GM21529 (cell line): ENCODE results near the gene MRPS23.
"Not testable (repeated sequence)": the region's sequence is repeated elsewhere in the genome, so short reads cannot be mapped to it uniquely, and the experiment has no call there.

Source experiments
- ATAC-seq: cut with Tn5 transposase; IDR thresholded peaks from one replicate; pipeline ENCODE4 v1.9.1; 2021; ENCODE audit not compliant: unreplicated experiment

Gene MRPS23

GRCh38 chr17:57864273-57864672, 14.4 kb upstream of the MRPS23 start:
- no peak for ATAC-seq

- ATAC-seq, result no peak
Measured at GRCh38 chr17:57862694-57863667, 13.1 kb upstream of the MRPS23 start.

- ATAC-seq, result no peak
Measured at GRCh38 chr17:57861790-57862693, 12.2 kb upstream of the MRPS23 start.

- ATAC-seq, result no peak
Measured at GRCh38 chr17:57861000-57861789, 11.4 kb upstream of the MRPS23 start.

- no peak for ATAC-seq
Measured at GRCh38 chr17:57860414-57860999, 10.7 kb upstream of the MRPS23 start.

- no peak for ATAC-seq
Measured at GRCh38 chr17:57859601-57860413, 10.0 kb upstream of the MRPS23 start.

GRCh38 chr17:57858838-57859237, 9.0 kb upstream of the MRPS23 start:
- no peak for ATAC-seq

GRCh38 chr17:57856792-57857620, 7.2 kb upstream of the MRPS23 start:
- no peak for ATAC-seq

- no peak for ATAC-seq
Measured at GRCh38 chr17:57855391-57856035, 5.7 kb upstream of the MRPS23 start.

- ATAC-seq, result no peak
Measured at GRCh38 chr17:57853695-57854094, 3.9 kb upstream of the MRPS23 start.

GRCh38 chr17:57852955-57853328, 3.1 kb upstream of the MRPS23 start:
- ATAC-seq, result no peak

- ATAC-seq, result no peak
Measured at GRCh38 chr17:57852092-57852954, 2.5 kb upstream of the MRPS23 start.

GRCh38 chr17:57849163-57849873, 526 bp downstream of the MRPS23 start:
- peak; percentile 34 for ATAC-seq

- not testable (repeated sequence) for ATAC-seq
Measured at GRCh38 chr17:57846056-57846945, 3.5 kb downstream of the MRPS23 start.

GRCh38 chr17:57842280-57842679, 7.6 kb downstream of the MRPS23 start:
- no peak for ATAC-seq

- ATAC-seq, result no peak
Measured at GRCh38 chr17:57839571-57839923, 10.3 kb downstream of the MRPS23 start.
